Measurements from ENCODE around the gene ZNF484.
"Not testable (repeated sequence)": the region's sequence is repeated elsewhere in the genome, so short reads cannot be mapped to it uniquely, and the experiment has no call there.

Gene ZNF484
- 38.5 to 57.8 (median 46.6) reads per million in 4 donors for total RNA-seq

DNA sequence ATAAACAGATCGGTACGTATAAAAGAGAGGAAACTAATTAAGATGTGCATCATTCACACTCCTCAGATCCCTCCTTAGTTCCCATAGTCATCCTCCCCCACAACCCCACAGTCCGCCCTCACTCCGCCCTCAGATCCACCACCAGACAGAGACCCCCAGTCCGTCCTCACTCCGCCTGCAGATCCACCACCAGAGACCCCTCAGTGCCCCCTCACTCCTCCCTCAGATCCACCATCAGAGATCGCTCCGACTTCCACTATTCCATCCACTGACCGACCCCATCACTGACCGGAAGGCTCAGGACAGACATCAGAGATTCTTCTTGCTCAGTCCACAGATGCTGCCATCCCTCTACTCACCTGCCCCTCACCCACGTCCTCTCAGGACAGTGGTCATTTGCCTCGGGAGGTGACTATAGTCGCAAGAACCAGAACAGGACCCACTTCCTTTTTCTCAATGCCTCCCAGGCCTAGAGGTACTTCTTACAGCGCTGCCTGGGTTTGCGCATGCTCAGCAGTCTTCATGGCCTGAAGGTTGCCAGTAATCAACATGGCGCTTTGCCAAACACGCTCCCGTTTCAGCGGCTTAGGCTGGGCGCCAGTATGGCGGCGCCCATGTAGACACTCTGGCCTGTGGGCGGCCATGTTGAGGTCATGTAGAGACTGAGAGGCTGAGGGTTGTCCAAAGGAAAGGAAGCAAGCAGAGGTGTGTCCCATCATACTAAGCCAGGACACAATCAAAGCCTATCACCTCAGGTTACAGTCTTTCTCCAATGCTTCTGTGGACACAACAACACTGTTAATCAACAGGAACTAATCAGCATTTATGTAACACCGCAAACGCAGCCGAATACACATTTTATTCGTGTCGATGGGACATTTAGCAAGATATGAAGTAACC lies at the start of gene ZNF484:
Gene ZNF484 (minus strand): TSS at position 508 of the 900 bp plus-strand sequence. CDS start 3,009 bp downstream, outside the sequence.
- DNase-seq = peak; percentile 92 to 99 (median 97)

DNA sequence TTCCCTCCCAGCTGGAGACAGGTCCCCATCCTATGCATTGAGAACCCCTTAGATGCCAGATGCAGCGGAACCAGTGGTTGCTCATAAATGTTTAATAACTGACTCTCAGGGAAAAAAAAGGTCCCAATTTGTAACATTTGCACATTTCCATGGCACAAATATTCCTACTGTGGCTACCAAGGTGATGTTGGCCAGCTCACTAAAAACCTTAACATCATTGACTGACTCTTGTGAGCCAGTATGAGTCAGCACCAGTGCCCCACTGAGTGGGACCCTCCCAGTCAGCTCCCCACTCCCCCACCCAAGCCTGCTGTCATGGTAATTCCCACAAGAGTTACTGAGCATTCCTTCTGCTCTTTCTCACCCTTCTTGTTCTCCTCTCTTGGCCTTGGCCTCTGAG lies 42.6 kb upstream of the ZNF484 start:
- DNase-seq = no peak

DNA sequence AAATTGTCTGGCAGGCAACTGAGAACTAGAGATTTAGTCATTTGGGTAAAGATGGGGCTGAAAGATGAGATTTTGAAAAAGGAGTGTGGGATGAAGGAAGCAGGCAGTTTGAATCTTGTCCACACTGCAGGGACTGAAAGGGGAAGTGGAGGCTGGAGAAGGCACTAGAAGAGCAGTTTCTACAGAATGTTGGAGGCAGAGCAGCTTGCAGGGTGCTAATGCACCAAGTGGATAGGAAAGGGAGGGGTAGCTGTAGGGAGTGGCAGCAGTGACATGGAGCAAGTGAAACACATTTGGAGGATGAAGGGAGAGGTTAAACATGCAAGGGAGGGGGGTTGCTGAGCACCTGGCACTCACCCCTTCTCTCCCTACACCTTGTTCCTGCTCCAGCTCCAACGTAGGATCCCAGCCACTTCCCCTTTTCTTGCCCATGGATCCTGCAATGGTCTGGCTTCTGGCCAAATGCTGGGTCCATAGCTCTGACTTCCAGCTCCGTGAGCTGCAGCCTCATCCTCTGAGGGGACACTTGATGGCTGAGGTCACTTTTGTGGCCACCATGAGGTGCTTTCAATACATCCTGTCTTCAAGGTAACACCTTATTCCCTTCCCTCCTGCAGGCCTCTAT lies 39.5 kb upstream of the ZNF484 start:
- no peak for DNase-seq

DNA sequence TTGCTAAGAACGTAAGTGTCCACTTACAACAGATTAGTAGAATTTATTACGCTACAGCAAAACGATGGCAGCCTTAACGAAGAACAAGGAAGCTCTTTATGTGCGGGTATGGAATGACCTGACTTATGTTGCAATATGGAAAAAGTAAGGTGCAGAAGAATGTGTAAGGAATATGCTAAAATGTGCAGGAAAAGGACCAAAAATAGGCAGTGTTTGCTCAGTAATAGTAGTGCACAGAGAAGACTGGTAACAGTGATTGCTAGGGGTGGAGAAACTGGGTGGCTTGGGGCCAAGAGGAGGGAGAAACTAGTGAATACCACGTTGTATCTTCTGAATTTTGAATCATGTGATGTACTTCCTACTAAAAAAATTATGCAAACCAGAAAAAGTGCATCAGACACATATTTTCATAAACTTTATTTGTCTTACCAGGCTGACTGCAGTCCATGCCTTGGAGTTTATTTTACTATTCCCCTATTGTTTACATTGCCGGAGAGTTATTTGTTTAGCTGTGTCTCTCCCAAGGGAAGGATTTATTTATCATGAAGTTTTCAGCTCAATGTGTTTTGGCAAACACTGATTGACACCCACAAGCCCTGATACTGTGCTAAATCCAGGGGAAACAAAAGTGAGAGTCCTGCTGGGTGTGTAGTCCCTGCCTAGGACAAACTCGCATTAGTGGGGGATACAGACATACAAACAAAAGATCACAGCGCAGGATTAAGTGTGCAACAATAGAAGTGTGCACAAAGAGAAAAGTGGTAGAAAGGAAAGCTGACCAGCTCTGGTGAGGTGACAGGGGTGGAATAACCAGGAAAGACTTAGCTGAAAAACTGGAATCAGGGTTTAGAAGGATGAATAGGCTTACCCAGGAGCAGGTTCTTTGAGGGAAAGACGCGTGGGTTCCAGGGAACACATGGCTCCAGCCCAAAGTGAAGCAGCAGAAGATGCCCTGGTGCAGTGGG lies 34.0 kb upstream of the ZNF484 start:
- DNase-seq = no peak

DNA sequence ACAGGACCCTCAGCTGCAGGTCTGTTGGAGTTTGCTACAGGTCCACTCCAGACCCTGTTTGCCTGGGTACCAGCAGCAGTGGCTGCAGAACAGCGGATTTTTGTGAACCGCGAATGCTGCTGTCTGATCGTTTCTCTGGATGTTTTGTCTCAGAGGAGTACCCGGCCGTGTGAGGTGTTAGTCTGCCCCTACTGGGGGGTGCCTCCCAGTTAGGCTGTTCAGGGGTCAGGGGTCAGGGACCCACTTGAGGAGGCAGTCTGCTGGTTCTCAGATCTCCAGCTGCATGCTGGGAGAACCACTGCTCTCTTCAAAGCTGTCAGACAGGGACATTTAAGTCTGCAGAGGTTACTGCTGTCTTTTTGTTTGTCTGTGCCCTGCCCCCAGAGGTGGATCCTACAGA lies 27.3 kb upstream of the ZNF484 start:
- DNase-seq = not testable (repeated sequence)

DNA sequence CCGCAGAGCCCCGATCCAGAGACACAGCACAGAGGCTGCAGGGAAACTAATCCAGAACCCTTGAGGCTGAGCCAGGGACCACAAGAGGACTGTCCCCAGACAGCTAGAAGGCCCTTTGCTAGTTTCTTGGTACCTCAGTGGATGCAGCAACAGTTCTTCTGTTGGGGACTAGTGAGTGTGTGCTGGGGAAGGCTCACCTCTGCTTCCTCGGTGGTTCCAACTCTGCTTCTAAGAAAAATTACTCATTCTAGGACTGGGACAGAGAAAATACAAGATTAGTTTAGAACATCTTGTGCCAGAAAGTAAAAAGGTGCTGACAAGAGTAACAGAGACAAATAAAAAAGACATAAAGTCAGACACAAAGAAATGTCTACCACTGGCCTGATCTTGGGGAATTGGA lies 19.5 kb upstream of the ZNF484 start:
- DNase-seq = peak in 1 of 5 donors; percentile 49

DNA sequence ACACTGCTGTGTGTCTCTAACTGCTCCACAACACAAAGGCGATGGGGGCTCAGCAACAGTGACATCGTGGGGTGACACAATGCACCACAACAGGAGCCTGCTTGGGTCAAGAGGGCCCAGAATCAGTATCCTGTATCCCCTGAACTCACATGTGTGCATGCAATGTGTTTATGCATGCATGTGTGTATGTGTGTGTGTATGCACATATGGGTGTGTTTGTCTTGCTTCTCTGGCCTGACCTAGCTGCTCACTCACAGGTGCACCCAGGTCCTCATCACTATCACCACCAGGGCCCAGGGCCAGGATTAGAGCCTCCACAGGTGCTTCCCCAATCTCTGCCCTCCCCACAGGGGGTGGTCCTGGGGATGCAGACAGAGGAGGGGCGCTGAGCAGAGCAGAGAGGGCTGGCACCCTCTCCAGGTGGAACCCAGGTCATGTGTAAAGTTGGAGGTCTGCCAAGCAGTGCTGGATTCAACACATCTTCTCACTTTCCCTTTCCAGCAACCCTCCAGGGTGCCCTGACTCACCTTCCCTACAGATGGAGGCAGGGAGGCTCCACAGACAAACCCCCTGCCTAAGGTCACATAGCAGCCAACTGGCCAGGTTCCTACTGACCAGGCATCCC lies 18.1 kb upstream of the ZNF484 start:
- no peak for DNase-seq

DNA sequence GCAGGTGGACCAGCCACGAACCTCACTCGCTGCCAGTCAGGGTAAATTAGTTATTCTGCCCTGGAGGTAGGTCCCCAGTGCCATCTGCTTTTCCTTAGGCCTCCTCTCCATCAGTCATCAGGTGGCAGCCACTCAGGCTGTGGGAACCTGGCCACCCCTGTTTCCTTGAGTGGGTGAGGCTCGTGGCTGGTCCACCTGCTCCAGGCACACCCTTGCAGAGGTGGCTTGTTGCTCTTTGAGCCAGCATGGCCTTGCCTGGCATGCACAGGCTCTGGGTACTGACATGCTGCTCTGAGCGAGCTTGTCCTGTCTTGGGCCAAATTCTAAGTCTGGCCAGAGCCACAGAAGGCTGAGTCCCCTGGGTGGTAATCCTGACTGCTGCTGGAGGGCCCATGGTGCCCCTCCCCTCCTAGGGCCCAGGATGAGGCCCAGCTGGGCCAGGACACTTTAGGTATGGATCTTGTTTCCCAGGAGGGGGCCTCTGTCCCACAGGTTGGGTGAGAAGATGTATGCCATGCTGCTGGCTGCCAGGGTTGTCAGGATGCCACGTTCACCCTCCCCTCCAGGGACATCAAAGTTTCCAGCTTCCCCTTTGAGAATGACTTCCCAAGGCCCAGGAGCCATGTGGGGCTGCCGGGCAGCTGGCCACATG lies 17.0 kb upstream of the ZNF484 start:
- no peak for DNase-seq

DNA sequence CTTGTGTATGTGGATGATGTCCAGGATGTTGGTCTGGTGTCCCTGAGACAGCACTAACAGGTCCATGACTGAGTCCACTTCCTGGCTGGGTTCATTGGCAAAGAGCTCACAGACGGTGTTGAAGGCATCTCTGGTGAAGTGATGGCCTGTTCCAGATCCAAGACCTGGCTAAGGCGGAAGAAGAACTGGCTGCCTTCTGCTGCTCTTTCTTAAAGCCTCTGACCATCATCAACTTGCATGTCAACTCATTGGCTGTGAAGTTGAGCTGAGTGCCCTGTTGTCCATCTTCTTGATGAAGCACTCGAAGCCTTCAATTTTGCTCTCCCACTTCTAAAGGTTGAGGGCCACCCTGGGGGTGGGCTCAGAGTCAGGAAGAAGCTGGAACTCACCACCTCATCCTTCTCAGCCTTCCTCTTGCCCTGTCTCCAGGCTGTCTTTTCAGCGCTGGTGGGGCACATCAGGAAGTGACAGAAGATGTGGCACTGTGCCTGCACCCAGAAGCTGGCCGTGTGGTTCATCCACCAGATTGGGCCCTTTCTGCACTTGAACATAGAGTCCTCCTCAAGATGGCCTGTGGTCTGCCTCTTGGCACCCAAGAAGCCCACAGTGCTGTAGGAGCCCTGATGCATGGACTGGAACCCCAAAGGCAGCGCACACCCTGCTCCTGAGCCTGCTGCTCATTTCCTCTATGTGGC lies 16.2 kb upstream of the ZNF484 start:
- DNase-seq = not testable (repeated sequence)

DNA sequence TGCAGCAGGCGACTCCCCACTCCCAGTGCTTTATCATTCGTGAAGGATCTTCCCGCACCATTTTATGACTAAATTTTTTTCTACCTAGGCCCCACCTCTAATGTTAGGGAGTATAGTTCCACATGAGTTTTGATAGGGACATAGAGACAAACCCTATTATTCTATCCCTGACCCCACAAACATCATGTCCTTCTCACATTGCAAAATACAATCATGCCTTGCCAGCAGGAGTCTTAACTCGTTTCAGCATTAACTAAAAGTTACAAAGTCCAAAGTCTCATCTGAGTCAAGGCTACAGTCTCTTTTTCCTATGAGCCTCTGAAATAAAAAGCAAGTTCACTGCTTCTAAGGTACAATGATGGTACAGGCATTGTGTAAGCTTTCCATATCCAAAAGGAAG lies 14.4 kb upstream of the ZNF484 start:
- not testable (repeated sequence) for DNase-seq

DNA sequence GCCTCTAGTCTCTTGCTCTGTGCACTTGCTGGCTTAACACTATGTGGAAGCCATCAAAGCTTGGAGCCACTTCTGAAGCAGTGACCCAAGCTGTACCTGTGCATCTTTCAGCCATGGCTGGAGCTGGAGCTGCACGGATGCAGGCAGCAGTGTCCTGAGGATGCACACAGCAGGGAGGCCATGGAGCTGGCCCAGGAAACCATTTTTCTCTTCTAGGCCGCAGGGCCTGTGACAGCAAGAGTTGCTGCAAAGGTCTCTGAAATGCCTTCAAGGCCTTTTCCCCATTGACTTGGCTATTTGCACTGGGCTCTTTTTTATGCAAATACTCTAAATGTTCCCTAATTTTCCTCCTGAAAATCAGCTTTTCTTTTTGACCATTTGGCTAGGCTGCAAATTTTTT lies 12.9 kb upstream of the ZNF484 start:
- no peak for DNase-seq

DNA sequence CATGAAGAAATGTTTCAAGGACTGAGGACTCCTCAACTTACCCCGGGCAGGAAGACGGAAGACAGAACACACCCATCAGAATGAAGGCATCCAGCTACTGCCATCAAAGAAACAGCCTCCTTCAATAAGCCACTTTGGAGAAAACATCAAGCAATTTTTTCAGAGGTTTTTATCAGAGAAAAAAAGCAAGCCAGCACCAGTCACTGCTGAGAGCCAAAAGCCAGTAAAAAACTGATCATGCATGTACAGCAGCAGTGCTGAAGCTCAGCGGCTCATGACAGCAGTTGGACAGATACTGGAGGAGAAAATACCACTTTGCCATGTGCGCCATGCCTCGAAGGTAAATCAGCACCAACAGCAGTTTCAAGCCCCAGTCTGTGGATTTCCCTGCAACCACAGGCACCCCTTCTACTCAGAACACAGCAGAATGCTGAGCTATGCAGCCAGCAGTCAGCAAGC lies 10.1 kb upstream of the ZNF484 start:
- DNase-seq = peak in 1 of 5 donors; percentile 18

DNA sequence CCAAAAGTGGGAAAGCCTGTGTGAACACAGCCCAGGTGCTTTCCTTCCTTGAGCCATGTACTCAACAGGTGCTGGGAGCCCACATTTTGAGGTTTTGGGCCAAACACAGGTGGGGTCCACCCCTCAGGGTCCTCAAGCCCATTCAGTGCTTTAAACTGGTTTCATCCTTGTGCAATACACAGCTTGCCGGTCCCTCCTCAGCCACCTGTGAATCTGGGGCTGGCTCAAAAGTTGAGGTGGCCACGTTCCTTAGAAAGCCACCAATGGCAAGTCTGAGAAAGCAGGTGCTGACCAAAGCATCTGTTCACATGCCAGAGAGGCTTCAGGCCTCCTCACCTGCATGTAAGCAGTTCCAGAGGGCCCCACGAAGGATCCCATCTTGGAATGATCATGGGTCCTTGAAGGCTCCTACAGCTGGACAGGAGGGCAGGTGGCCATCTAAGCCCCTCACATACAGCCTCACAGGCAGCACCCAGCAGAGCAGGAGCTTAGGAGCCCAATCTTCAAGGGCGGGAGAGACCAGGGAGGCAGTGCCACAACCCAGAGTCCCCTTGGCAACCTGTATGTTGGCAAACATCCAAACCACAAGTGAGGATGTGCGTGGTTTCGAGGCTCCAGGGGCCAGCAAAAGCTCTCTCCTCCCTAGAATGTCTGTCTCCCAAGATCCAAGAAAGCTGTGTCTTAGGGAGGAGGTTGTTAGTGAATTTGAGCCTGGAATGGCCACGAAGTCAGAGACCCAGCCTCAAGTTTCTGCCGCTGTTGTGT lies 9.2 kb upstream of the ZNF484 start:
- peak in 4 of 5 donors; percentile 25 to 58 (median 32) for DNase-seq

DNA sequence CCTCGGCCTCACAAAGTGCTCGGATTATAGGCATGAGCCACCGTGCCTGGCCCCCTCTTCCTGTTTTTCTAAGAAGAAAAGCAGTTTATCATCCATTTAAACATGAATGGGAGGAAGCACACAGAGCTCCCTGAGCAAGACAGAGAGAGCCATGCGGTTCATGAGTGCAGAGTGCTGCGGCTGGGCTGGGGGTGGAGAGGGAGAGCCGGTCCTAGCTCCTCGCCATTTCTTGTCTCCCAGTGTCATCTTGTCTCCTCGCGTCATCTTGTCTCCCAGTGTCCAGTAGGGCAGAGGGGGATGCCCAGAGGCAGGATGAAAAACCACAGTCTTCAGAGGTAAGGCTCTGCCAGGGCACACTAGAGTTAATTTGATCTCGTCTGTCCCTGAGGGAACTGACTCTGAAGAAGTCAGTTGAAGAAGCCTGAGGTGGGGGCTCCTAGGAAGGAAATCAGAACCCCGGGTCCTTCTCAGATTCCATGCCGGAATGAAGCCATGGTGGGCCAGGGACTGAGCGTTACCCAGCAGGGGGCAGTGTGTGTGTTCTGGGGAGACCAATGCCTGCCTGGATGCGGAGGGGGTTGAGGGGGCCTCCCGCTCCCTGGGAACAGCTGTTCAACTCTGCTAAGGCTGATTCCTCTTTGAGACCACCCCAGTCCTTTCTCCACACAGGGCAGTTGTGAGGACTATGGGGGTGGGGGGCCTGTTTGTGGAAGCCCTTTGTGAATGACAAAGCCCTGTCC lies 6.0 kb upstream of the ZNF484 start:
- not testable (repeated sequence) for DNase-seq

DNA sequence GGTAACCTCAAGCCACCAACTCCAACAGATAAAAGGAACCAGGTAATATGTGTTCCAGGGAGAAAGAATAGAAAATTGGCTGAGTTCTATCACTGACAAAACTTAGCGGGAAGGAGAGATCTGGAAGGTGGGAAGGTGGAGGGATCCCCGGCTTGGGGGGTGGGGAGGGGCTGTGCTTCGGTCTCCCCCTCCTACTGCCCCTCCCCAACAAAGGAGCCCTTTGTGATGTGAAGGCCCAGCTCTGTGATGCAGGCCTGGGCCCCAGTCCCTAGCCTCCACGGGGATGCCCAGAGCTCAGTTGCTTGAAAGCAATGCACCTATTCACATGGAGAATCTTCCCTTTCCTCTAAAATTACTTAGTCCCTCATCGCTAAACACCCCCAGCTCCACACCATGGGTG lies 4.4 kb upstream of the ZNF484 start:
- no peak for DNase-seq

DNA sequence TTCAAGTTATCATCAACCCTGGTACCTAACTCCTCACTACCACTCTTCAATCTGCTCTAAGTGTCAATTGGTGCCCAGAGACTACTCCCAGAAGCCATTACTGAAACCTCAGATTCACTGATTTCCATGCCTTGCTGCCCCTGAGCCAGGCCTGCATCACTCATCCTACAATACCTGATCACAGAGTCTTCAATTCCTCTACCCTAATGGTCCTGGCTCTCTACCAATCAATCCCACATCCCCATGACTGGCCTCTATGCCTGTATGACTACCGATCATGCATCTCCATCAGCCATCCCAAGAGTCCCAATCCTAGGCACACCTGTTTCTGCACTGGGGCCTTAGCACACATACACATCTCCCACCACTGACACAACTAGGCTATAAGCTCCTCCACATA lies 2.5 kb downstream of the ZNF484 start:
- DNase-seq = no peak

DNA sequence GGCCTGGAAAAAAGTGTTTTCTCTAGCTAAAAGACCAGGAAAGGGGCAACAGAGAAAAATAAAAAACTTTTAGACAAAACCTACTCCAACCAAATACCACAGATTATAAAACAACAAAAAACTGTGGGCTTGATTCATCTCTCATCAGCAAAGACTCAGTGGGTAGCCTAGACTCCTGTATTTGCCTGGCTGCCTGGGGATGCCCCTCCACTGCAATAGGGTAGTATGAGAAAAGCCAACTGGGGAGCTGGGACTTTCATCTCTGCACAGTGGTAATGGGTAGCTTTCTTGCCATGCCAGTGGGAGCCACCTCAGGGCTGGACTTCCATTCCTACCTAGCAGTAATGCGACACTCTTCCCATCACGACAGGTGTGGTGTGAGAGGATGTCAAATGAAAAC lies 7.5 kb downstream of the ZNF484 start:
- no peak for DNase-seq

DNA sequence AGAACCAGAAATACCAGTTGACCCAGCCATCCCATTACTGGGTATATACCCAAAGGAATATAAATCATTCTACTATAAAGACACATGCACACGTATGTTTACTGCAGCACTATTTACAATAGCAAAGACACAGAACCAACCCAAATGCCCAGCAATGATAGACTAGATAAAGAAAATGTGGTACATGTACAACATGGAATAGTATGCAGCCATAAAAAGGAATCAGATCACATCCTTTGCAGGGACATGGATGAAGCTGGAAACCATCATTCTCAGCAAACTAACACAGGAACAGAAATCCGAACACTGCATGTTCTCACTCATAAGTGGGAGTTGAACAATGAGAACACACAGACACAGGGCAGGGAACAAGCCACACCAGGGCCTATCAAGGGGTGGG lies 11.2 kb downstream of the ZNF484 start:
- not testable (repeated sequence) for DNase-seq

DNA sequence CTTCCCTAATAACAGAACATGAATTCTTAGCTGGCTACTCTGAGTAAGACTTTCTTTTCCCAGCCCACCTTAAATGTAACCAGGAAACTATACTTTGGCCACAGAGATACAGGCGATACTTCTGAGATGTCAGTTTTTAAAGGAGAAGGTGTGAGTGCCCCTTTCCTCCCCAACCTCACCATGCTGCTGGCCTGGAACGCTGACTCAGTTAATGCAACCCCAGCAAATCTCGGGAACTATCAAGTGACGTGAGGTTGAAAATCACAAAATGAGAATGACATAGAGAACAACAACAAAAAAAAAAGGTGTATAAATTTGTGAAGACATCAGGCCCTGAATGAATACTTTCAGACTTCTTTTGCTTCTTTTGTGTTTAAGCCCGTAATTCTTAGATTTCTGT lies 13.7 kb downstream of the ZNF484 start:
- no peak for DNase-seq

DNA sequence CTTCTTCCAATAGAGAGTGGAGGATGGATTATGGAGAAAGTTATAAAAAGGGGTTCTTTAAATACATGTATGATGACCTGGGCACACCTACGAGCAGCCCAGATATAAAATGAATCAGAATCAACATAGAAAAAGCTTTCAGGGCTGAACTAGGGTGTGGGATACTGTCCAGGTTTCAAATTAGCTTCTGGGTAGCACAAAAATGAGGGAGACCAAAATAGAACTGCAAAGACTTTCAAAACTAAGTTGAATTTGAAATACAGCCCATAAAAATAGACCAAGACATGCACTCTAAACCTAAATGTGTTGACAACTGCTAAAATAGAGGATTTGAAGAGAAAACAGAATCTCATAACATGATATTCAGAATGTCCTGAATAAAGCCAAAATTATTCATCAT lies 17.0 kb downstream of the ZNF484 start:
- no peak for DNase-seq

All from T-helper 1 cell (primary cell).